Brain microvascular endothelial cell (primary cell): ENCODE data around the gene PATZ1.
"Not testable (repeated sequence)": the region's sequence is repeated elsewhere in the genome, so short reads cannot be mapped to it uniquely, and the experiment has no call there.

Experiments
- DNase-seq: peaks from one replicate; pipeline ENCODE4 v3.0.0-alpha.2; 2020
- H3K27ac ChIP-seq: fragments of 250-450 bp; sonication (Bioruptor Pico); 2 replicates; pipeline ENCODE4 v1.5.1; 2020; ENCODE audit warnings: mild to moderate bottlenecking, moderate library complexity
- H3K27me3 ChIP-seq: fragments of 250-450 bp; sonication (Bioruptor Pico); replicated peaks from 2 replicates; pipeline ENCODE4 v1.5.1; 2020; ENCODE audit warnings: mild to moderate bottlenecking
- H3K36me3 ChIP-seq: fragments of 250-450 bp; sonication (Bioruptor Pico); replicated peaks from 2 replicates; pipeline ENCODE4 v1.5.1; 2020; ENCODE audit warnings: mild to moderate bottlenecking
- H3K4me3 ChIP-seq: 2 replicates; pipeline ENCODE4 v1.5.1; 2011; ENCODE audit warnings: low read depth, mild to moderate bottlenecking, control low read depth, low read length, moderate library complexity
- in situ Hi-C: cut with HindIII; loops from 2 replicates; pipeline ENCODE4 v1.10.0; 2017; ENCODE audit warnings: low sequenced_read_pairs, low pct_ligation_motif_present
- TF ChIP-seq, protein P1 (sequence below): IDR thresholded peaks from 2 replicates; pipeline ENCODE4 v1.5.1; 2011; ENCODE audit warnings: low read depth, mild to moderate bottlenecking, moderate library complexity, low read length, control low read depth, inconsistent platforms; ENCODE audit errors: missing control alignments

The PATZ1 gene

GRCh38 chr22:31349960-31350359, 3.8 kb upstream of the PATZ1 start:
- H3K27ac ChIP-seq, result no peak overlapping the region
- TF ChIP-seq, protein P1, sequence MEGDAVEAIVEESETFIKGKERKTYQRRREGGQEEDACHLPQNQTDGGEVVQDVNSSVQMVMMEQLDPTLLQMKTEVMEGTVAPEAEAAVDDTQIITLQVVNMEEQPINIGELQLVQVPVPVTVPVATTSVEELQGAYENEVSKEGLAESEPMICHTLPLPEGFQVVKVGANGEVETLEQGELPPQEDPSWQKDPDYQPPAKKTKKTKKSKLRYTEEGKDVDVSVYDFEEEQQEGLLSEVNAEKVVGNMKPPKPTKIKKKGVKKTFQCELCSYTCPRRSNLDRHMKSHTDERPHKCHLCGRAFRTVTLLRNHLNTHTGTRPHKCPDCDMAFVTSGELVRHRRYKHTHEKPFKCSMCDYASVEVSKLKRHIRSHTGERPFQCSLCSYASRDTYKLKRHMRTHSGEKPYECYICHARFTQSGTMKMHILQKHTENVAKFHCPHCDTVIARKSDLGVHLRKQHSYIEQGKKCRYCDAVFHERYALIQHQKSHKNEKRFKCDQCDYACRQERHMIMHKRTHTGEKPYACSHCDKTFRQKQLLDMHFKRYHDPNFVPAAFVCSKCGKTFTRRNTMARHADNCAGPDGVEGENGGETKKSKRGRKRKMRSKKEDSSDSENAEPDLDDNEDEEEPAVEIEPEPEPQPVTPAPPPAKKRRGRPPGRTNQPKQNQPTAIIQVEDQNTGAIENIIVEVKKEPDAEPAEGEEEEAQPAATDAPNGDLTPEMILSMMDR, result no peak
- in situ Hi-C loops, result no loop called here
- no peak for DNase-seq
- H3K36me3 ChIP-seq, result no peaks in the 10 kb centered on the region
- H3K27me3 ChIP-seq, result no peaks in the 10 kb centered on the region
- H3K4me3 ChIP-seq, result no peak overlapping the region

DNA sequence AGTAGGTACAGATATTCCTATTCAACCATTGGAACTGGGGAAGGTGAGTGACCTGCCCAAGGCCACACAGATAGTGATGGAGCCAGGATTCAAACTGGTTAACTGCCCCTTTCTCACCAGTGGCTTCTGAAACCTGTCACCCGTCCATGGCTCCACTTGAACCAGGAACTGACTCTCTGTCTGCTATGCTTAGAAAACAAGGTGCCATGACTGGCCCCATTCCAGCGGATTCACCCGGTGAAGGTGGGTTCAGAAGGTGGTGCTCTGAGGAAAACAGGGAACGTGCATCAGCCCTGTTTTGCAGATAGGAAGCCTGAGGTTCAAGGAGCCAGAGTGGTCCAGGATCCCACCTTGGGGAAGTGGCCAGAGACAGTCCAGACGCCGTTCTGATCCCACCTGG, 2.6 kb upstream of the PATZ1 start:
- Histone ChIP-seq H3K36me3 (no peaks in the 10 kb centered on the region), H3K4me3 (no peak overlapping the region), H3K27ac (no peak overlapping the region), H3K27me3 (no peaks in the 10 kb centered on the region)
- TF ChIP-seq, protein P1, result no peak
- in situ Hi-C loops, result no loop called here
- DNase-seq, result no peak

DNA sequence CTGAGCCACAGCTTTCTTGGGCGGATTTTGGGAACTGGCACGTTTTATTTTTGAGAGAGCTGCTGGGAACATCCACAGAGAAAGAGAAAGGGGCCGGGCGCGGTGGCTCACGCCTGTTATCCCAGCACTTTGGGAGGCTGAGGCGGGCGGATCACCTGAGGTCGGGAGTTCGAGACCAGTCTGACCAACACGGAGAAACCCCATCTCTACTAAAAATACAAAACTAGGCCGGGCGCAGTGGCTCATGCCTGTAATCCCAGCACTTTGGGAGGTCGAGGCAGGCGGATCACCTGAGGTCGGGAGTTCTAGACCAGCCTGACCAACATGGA, 1.8 kb upstream of the PATZ1 start:
- peak overlapping the region; percentile 70 for H3K4me3 ChIP-seq
- H3K36me3 ChIP-seq, H3K27ac ChIP-seq, in situ Hi-C loops, DNase-seq, H3K27me3 ChIP-seq: not testable (repeated sequence)

GRCh38 chr22:31347251-31348008, 1.3 kb upstream of the PATZ1 start:
- in situ Hi-C loops, result no loop called here
- DNase-seq, result peak; percentile 45
- Histone ChIP-seq H3K36me3 (peaks cover 2% of the 10 kb centered on the region), H3K27me3 (no peaks in the 10 kb centered on the region), H3K27ac (peak overlapping the region; percentile 2), H3K4me3 (peak overlapping the region; percentile 70)
- TF ChIP-seq, protein P1, result no peak

GRCh38 chr22:31346733-31347250, 646 bp upstream of the PATZ1 start:
- Histone ChIP-seq H3K27ac (peak overlapping the region; percentile 2), H3K27me3 (no peaks in the 10 kb centered on the region), H3K36me3 (peaks cover 6% of the 10 kb centered on the region), H3K4me3 (peak overlapping the region; percentile 70)
- no peak for DNase-seq
- in situ Hi-C loops, result no loop called here
- TF ChIP-seq, protein P1, result no peak

DNA sequence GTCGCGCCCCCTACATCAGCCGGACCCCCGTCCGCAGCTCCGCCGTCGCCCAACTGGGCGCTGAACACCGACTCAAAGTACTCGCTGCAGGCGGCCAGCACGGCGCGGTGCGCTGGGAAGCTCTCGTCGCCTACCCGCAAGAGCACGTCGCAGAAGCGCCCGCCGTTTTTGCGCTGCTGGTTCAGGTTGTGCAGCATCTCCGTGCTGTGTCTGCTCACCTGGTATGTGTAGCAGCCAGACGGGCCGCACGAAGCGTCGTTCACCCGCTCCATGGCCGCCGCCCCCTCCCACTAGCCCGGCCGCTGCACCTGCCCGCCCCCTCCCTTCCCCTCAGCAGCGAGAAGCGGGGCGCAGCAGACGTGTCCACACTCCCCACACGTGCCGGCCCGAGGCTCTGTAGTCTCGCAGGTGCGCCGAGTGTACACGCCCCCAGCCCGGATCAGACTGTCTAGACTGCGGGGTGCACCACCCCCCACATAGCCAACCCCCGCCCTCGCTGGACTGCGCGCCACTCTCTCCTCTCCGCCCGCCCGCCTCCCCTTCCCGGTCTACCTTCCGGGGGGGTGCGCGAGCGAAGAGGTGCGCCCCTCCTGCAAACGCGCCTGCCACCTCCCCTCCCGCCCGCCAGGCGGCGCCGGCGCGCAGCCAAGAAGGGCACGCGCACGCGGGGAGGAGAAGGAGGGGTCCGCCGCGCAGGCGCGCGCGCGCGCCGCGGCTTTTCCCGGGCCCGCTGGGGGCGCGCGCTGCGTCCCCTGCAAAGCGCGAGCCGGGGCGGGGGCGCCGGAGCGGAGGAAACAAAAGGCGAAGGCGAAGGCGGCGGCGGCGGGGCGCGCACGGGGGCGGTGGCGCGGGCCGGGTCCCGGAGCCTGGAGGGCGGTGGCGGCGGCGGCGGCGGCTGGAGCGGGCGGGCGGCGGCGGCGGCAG, 553 bp downstream of the PATZ1 start:
- peak; percentile 56 for DNase-seq
- H3K27ac ChIP-seq, result peak overlapping the region; percentile 58
- TF ChIP-seq, protein P1, result peak; percentile 66

More for the DNA sequence above, 553 bp downstream of the PATZ1 start:
- Histone ChIP-seq H3K4me3 (peak overlapping the region; percentile 70), H3K27me3 (no peaks in the 10 kb centered on the region), H3K36me3 (peaks cover 10% of the 10 kb centered on the region)
- in situ Hi-C loops, result no loop called here
